ENCODE data around the gene PRCC. TPM values are rescaled to one million over a fixed set of nuclear protein-coding genes. Genes with fewer than 3 reads are reported as not detected.

PRCC gene
- total RNA-seq, 2 donors from 2014 or later: 108 to 111 TPM

GRCh38 chr1:156803086-156803851, 35.9 kb downstream of the PRCC start:
- WGBS, 2 experiments (ENCODE audit: insufficient coverage in 1 of 2, insufficient read length in 1 of 2): 93% methylated on average over 7 to 13 of the region's 13 CpGs
- Mint-ChIP-seq H3K27ac (no peak overlapping the region), H3K27me3 (ENCODE audit: insufficient read depth) (peaks cover 5% of the 10 kb centered on the region), H3K4me1 (peaks cover 10% of the 10 kb centered on the region), H3K9me3 (no peaks in the 10 kb centered on the region), H3K36me3 (ENCODE audit: low read depth) (peaks cover 28% of the 10 kb centered on the region), H3K4me3 (no peak overlapping the region)
- DNase-seq: no peak
- Histone ChIP-seq H3K36me3 (ENCODE audit: control insufficient read depth, insufficient read depth, low read length) (peaks cover 39% of the 10 kb centered on the region), H3K4me1 (ENCODE audit: control insufficient read depth, insufficient read depth, low read length) (peaks cover 9% of the 10 kb centered on the region), H3K9ac (ENCODE audit: extremely low read depth, low read length, poor library complexity, severe bottlenecking) (no peak overlapping the region), H3K27me3 (ENCODE audit: control insufficient read depth, insufficient read depth, low read length, poor library complexity, severe bottlenecking) (no peaks in the 10 kb centered on the region), H3K27ac (ENCODE audit: low read depth, low read length) (no peak overlapping the region), H3K4me3 (ENCODE audit: low read length) (no peak overlapping the region), H3K9me3 (ENCODE audit: control insufficient read depth, low read length) (no peaks in the 10 kb centered on the region)
- TF ChIP-seq CTCF (conservative IDR thresholded peaks at IDR 0.05): no peak

DNA sequence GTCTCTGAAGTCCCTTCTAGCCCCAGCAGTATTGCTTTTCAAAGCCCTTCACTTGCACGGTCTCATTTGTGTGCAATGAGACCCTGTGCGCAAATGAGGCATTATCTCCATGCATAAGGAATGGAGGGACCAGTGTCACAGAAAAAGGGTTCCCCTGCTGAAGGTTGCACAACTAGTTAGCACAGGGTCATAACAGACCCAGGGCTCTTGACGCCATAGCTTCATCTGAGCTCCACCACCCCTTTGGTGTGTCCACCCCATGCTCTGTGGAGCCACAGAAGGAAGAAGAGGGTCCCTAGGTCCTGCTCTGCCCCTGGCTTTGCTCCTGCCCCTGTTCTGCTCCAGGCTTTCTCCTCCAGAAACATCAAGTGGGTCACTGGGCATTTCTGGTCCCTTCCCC, 36.7 kb downstream of the PRCC start:
- no peaks in the 10 kb centered on the region for H3K9me3 Mint-ChIP-seq
- H3K4me3 Mint-ChIP-seq: no peak overlapping the region
- peaks cover 23% of the 10 kb centered on the region for H3K36me3 Mint-ChIP-seq (ENCODE audit: low read depth)
- TF ChIP-seq CTCF (conservative IDR thresholded peaks at IDR 0.05): no peak
- H3K27me3 Mint-ChIP-seq (ENCODE audit: insufficient read depth): peaks cover 5% of the 10 kb centered on the region
- Histone ChIP-seq H3K27ac (ENCODE audit: low read depth, low read length) (no peak overlapping the region), H3K9ac (ENCODE audit: extremely low read depth, low read length, poor library complexity, severe bottlenecking) (no peak overlapping the region), H3K27me3 (ENCODE audit: control insufficient read depth, insufficient read depth, low read length, poor library complexity, severe bottlenecking) (no peaks in the 10 kb centered on the region), H3K9me3 (ENCODE audit: control insufficient read depth, low read length) (no peaks in the 10 kb centered on the region), H3K4me1 (ENCODE audit: control insufficient read depth, insufficient read depth, low read length) (peaks cover 9% of the 10 kb centered on the region), H3K4me3 (ENCODE audit: low read length) (no peak overlapping the region), H3K36me3 (ENCODE audit: control insufficient read depth, insufficient read depth, low read length) (peaks cover 32% of the 10 kb centered on the region)
- DNase-seq: no peak
- WGBS, 2 experiments (ENCODE audit: insufficient coverage in 1 of 2, insufficient read length in 1 of 2): 94 to 97% methylated on average over 3 of the region's 3 CpGs
- H3K4me1 Mint-ChIP-seq: peaks cover 10% of the 10 kb centered on the region
- H3K27ac Mint-ChIP-seq: no peak overlapping the region

DNA sequence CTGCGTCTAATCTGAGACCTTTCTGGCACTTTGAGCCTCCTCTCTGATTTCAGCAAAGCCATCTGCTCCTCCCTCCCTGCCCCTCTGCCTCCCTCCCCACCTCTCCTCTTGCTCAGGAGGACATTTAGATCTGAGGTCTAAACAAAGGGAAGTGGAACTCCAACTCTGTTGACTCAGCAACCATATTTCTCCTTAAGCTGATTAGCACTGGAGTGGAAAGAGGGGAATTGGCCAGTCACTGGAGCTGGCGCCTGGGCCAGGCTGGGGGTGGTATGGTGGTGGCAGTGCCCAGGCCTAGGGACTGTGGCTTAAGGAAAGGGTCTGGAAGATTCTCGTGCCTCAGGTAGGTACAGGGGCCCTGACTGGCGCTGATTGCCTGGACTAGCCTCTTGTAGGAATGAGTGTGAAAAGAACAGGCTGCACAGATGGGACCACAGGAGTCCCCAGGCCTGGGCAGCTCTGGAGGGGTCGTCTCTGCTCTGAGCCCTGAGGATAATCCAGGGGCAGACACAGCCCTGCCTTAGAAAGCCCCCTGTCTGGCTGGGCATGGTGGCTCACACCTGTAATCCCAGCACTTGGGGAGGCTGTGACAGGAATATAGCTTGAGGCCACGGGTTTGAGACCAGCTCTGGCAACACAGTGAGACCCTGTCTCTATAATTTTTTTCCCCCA, 37.4 kb downstream of the PRCC start:
- peaks cover 19% of the 10 kb centered on the region for H3K36me3 Mint-ChIP-seq (ENCODE audit: low read depth)
- Histone ChIP-seq H3K9me3 (ENCODE audit: control insufficient read depth, low read length) (no peaks in the 10 kb centered on the region), H3K4me1 (ENCODE audit: control insufficient read depth, insufficient read depth, low read length) (peaks cover 9% of the 10 kb centered on the region), H3K27ac (ENCODE audit: low read depth, low read length) (no peak overlapping the region), H3K9ac (ENCODE audit: extremely low read depth, low read length, poor library complexity, severe bottlenecking) (no peak overlapping the region), H3K27me3 (ENCODE audit: control insufficient read depth, insufficient read depth, low read length, poor library complexity, severe bottlenecking) (no peaks in the 10 kb centered on the region), H3K4me3 (ENCODE audit: low read length) (no peak overlapping the region), H3K36me3 (ENCODE audit: control insufficient read depth, insufficient read depth, low read length) (peaks cover 25% of the 10 kb centered on the region)
- no peak for DNase-seq
- H3K4me1 Mint-ChIP-seq: peaks cover 10% of the 10 kb centered on the region
- no peak overlapping the region for H3K27ac Mint-ChIP-seq
- 68 to 72% methylated on average over 4 to 6 of the region's 6 CpGs for WGBS, 2 experiments (ENCODE audit: insufficient coverage in 1 of 2, insufficient read length in 1 of 2)
- no peaks in the 10 kb centered on the region for H3K9me3 Mint-ChIP-seq
- peaks cover 5% of the 10 kb centered on the region for H3K27me3 Mint-ChIP-seq (ENCODE audit: insufficient read depth)
- H3K4me3 Mint-ChIP-seq: no peak overlapping the region
- no peak for TF ChIP-seq CTCF (conservative IDR thresholded peaks at IDR 0.05)
